Measurements from ENCODE around the gene CFAP299.
A peak's percentile ranks its signal among the peaks of the same experiment; 100 is the strongest.
"Not testable (repeated sequence)": the region's sequence is repeated elsewhere in the genome, so short reads cannot be mapped to it uniquely, and the experiment has no call there.

Gene CFAP299

GRCh38 chr4:80333121-80333520 is 2.4 kb upstream of the CFAP299 start:
- no peak for DNase-seq

- DNase-seq: no peak
Observed at GRCh38 chr4:80334568-80334967, 962 bp upstream of the CFAP299 start.

- DNase-seq: no peak
Observed at GRCh38 chr4:80335226-80335553, 340 bp upstream of the CFAP299 start.

GRCh38 chr4:80336582-80336981 is 1.1 kb downstream of the CFAP299 start:
- no peak for DNase-seq

GRCh38 chr4:80340036-80340435 is 4.5 kb downstream of the CFAP299 start:
- no peak for DNase-seq

- not testable (repeated sequence) for DNase-seq
Observed at GRCh38 chr4:80342684-80343083, 7.2 kb downstream of the CFAP299 start.

- no peak for DNase-seq
Observed at GRCh38 chr4:80343887-80344286, 8.4 kb downstream of the CFAP299 start.

GRCh38 chr4:80360084-80360483 is 24.6 kb downstream of the CFAP299 start:
- DNase-seq: no peak

- no peak for DNase-seq
Observed at GRCh38 chr4:80360900-80361299, 25.4 kb downstream of the CFAP299 start.

- DNase-seq: peak; percentile 51
Observed at GRCh38 chr4:80361329-80361900, 25.9 kb downstream of the CFAP299 start.

GRCh38 chr4:80362578-80363181 is 27.1 kb downstream of the CFAP299 start:
- DNase-seq: peak; percentile 31

GRCh38 chr4:80365928-80366327 is 30.4 kb downstream of the CFAP299 start:
- peak; percentile 4 for DNase-seq

GRCh38 chr4:80367737-80368136 is 32.2 kb downstream of the CFAP299 start:
- no peak for DNase-seq

- DNase-seq: no peak
Observed at GRCh38 chr4:80370635-80371034, 35.1 kb downstream of the CFAP299 start.

GRCh38 chr4:80371046-80371445 is 35.5 kb downstream of the CFAP299 start:
- DNase-seq: no peak

GRCh38 chr4:80374180-80374579 is 38.6 kb downstream of the CFAP299 start:
- no peak for DNase-seq

- no peak for DNase-seq
Observed at GRCh38 chr4:80382090-80382832, 46.7 kb downstream of the CFAP299 start.

- DNase-seq: no peak
Observed at GRCh38 chr4:80385397-80386280, 50.1 kb downstream of the CFAP299 start.

GRCh38 chr4:80386281-80386886 is 50.9 kb downstream of the CFAP299 start:
- DNase-seq: no peak

- DNase-seq: no peak
Observed at GRCh38 chr4:80387390-80388283, 52.1 kb downstream of the CFAP299 start.

- no peak for DNase-seq
Observed at GRCh38 chr4:80388284-80388607, 52.7 kb downstream of the CFAP299 start.

GRCh38 chr4:80390178-80390577 is 54.6 kb downstream of the CFAP299 start:
- DNase-seq: no peak
